HK-2 (cell line): ENCODE measurements around the gene RBBP5.

Experiments used
- DNase-seq: peaks from one replicate; pipeline ENCODE4 v3.0.0-alpha.2; 2018; ENCODE audit not compliant: unreplicated experiment

RBBP5 gene

GRCh38 chr1:205056956-205057568 is 64.7 kb downstream of the RBBP5 start:
- DNase-seq = no peak

- no peak for DNase-seq
These were observed 65.6 kb downstream of the RBBP5 start for GRCh38 chr1:205056188-205056611.

- DNase-seq = no peak
These were observed 67.8 kb downstream of the RBBP5 start for GRCh38 chr1:205054013-205054412.

GRCh38 chr1:205053296-205053695 is 68.5 kb downstream of the RBBP5 start:
- no peak for DNase-seq

- no peak for DNase-seq
These were observed 69.1 kb downstream of the RBBP5 start for GRCh38 chr1:205052690-205053089.

- no peak for DNase-seq
These were observed 72.3 kb downstream of the RBBP5 start for GRCh38 chr1:205049479-205049878.

GRCh38 chr1:205048382-205048781 is 73.4 kb downstream of the RBBP5 start:
- DNase-seq = no peak

- no peak for DNase-seq
These were observed 74.0 kb downstream of the RBBP5 start for GRCh38 chr1:205047764-205048231.

- DNase-seq = no peak
These were observed 74.9 kb downstream of the RBBP5 start for GRCh38 chr1:205046870-205047269.

GRCh38 chr1:205045146-205045545 is 76.6 kb downstream of the RBBP5 start:
- no peak for DNase-seq

- DNase-seq = no peak
These were observed 77.0 kb downstream of the RBBP5 start for GRCh38 chr1:205044741-205045140.

- DNase-seq = no peak
These were observed 77.9 kb downstream of the RBBP5 start for GRCh38 chr1:205043866-205044265.

GRCh38 chr1:205042911-205043806 is 78.6 kb downstream of the RBBP5 start, which contains the start of gene CNTN2:
Gene CNTN2, plus strand, starts transcription at chr1:205043212. Its CDS starts 9,974 bp downstream, at chr1:205053186.
- DNase-seq = no peak

- no peak for DNase-seq
These were observed 79.5 kb downstream of the RBBP5 start for GRCh38 chr1:205041998-205042910.

- DNase-seq = no peak
These were observed 80.6 kb downstream of the RBBP5 start for GRCh38 chr1:205041001-205041715.

GRCh38 chr1:205038132-205038786 is 83.5 kb downstream of the RBBP5 start:
- DNase-seq = no peak

- no peak for DNase-seq
These were observed 84.2 kb downstream of the RBBP5 start for GRCh38 chr1:205037539-205037938.
